SH-SY5Y (cell line): ENCODE measurements around the gene GSG1.

Experiments
- GATA2 ChIP-seq: IDR thresholded peaks from 2 replicates; pipeline ENCODE4 v1.6.1; 2011; ENCODE audit warnings: mild to moderate bottlenecking, low read depth, low read length
- GATA3 ChIP-seq: IDR thresholded peaks from 2 replicates; pipeline ENCODE4 v1.6.1; 2011; ENCODE audit warnings: low read depth, mild to moderate bottlenecking, low read length, moderate library complexity

DNA sequence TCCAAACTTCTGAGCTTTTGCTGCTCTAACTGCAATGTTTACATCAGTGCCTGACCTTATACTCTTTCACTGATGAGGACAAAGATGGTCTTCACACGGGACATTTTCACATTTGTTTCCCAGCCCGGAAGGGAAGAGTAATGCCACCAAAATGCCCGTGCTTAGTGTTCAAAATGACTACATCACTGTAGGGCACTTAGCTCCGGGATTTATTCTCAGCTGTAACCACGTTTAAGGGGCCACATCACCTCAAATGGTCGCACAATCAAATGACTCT, 2.9 kb downstream of the GSG1 start:
- TF ChIP-seq GATA2 (no peak), GATA3 (no peak)
